Caco-2 (cell line): ENCODE measurements around the gene ISYNA1. TPM values are rescaled to one million over a fixed set of nuclear protein-coding genes. Genes with fewer than 3 reads are reported as not detected.
A peak's percentile ranks its signal among the peaks of the same experiment; 100 is the strongest.

Source experiments
- BruUV-seq: library from RNA; stranded (reverse); fragments of 400-500 nt; replicated peaks from 2 replicates; lab custom pipeline; 2021; lab: Mats Ljungman, UMichigan
- CTCF ChIA-PET: fragments of 300-600 bp; sonication (Branson Sonifier 250); formaldehyde crosslinking; loops from one replicate; lab custom pipeline; 2022; ENCODE audit warnings: antibody characterized with exemption; lab: Charles Lee
- POLR2A ChIA-PET: fragments of 300-600 bp; sonication (Branson Sonifier 250); formaldehyde crosslinking; loops from one replicate; lab custom pipeline; 2022; ENCODE audit warnings: antibody characterized with exemption; lab: Charles Lee
- DNase-seq, 2 experiments: peaks; one replicate each; pipeline versions ENCODE4 v3.0.0 to v3.0.0-alpha.2; 2020 to 2022
- H3K27me3 ChIP-seq: replicated peaks from 2 replicates; pipeline ENCODE4 v1.6.0; 2011; ENCODE audit warnings: low read length; ENCODE audit not compliant: control insufficient read depth, insufficient read depth
- H3K36me3 ChIP-seq: 2 replicates; pipeline ENCODE4 v1.5.1; 2011; ENCODE audit warnings: low read length; ENCODE audit not compliant: control insufficient read depth, insufficient read depth
- H3K4me1 ChIP-seq: fragments of 250-450 bp; sonication (Bioruptor Pico); 2 replicates; pipeline ENCODE4 v1.5.1; 2020; ENCODE audit warnings: mild to moderate bottlenecking
- H3K4me3 ChIP-seq: 2 replicates; pipeline ENCODE4 v1.5.1; 2011; ENCODE audit warnings: low read depth, mild to moderate bottlenecking, control low read depth, low read length
- H3K9me3 ChIP-seq: fragments of 250-450 bp; sonication (Bioruptor Pico); 2 replicates; pipeline ENCODE4 v1.5.1; 2020; ENCODE audit warnings: mild to moderate bottlenecking, moderate library complexity
- H3K27ac Mint-ChIP-seq: one replicate; pipeline ENCODE4 v1.8.0; 2022; ENCODE audit warnings: mixed read lengths; ENCODE audit not compliant: unreplicated experiment
- H3K27me3 Mint-ChIP-seq: one replicate; pipeline ENCODE4 v1.8.0; 2022; ENCODE audit warnings: mixed read lengths; ENCODE audit not compliant: insufficient read depth, unreplicated experiment
- H3K36me3 Mint-ChIP-seq: one replicate; pipeline ENCODE4 v1.8.0; 2022; ENCODE audit warnings: mild to moderate bottlenecking, mixed read lengths; ENCODE audit not compliant: insufficient read depth, unreplicated experiment
- H3K4me1 Mint-ChIP-seq: one replicate; pipeline ENCODE4 v1.8.0; 2022; ENCODE audit warnings: low read depth, mixed read lengths; ENCODE audit not compliant: unreplicated experiment
- H3K4me3 Mint-ChIP-seq: one replicate; pipeline ENCODE4 v1.8.0; 2022; ENCODE audit warnings: mild to moderate bottlenecking, moderate library complexity, mixed read lengths; ENCODE audit not compliant: unreplicated experiment
- H3K9me3 Mint-ChIP-seq: one replicate; pipeline ENCODE4 v1.8.0; 2022; ENCODE audit warnings: mixed read lengths; ENCODE audit not compliant: unreplicated experiment
- CTCF ChIP-seq, 2 experiments: fragments of 200-600 bp in 1 of 2; IDR thresholded peaks; 1 replicate in 1 of 2; 2 replicates in 1 of 2; pipeline versions ENCODE4 v1.5.1 to v1.8.0; 2011 to 2022; ENCODE audit warnings: antibody characterized with exemption in 1 of 2, control low read depth in 1 of 2, inconsistent platforms in 1 of 2, low read depth in 1 of 2, low read length in 1 of 2, mild to moderate bottlenecking in 1 of 2, moderate library complexity in 1 of 2; ENCODE audit not compliant: insufficient read depth in 1 of 2, severe bottlenecking in 1 of 2, unreplicated experiment in 1 of 2
- intact Hi-C: fragments of 100-400 bp; cut with micrococcal nuclease; formaldehyde crosslinking; loops from one replicate; pipeline ENCODE4 v1.10.0; 2022; ENCODE audit not compliant: unreplicated experiment
- total RNA-seq: library from RNA; stranded (reverse); gene quantifications from 2 replicates; pipeline ENCODE4 v1.2.3, GENCODE V29; 2022

Gene ISYNA1
- total RNA-seq, 1 experiment from 2014 or later = 65.3 TPM

DNA sequence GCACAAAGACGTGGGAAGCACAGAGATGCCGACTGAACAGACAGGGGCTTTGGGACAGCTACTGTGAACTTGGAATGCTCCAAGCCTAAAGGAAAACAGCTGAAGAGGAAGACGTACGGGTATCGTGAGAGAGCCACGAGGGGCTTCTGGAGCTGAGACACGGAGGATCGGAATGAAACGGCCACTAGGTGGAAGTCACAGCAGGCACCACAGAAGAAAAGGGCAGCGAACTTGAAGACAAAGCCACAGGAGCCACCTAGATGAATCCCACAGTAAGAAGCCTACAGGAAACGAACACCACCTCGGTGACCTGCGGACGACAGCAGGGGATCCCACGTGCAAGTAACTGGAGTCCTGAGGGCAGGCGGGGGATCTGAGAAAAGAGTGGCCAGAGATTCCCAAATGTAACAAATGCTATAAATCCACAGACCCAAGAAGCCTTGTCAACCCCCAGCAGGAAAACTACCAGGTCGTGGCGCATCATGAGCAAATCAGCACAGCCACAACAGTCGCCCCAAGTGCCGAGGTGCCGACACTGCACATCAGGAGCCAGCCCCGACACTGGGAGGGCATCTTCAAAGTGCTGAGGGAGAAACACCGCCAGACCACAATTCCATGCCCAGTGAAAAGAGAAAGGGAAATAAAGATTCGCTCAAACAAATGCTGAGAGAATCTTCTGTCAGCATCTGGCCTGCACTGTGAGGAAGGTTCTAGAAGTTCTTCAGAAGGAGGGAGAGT lies 39.3 kb upstream of the ISYNA1 start:
- POLR2A ChIA-PET = no interaction called here
- Mint-ChIP-seq H3K4me1 (peaks cover 6% of the 10 kb centered on the region), H3K27ac (no peak overlapping the region), H3K4me3 (no peak overlapping the region), H3K27me3 (no peaks in the 10 kb centered on the region), H3K9me3 (no peaks in the 10 kb centered on the region), H3K36me3 (peaks cover 11% of the 10 kb centered on the region)
- Histone ChIP-seq H3K36me3 (no peaks in the 10 kb centered on the region), H3K4me1 (no peaks in the 10 kb centered on the region), H3K4me3 (no peak overlapping the region), H3K27me3 (no peaks in the 10 kb centered on the region), H3K9me3 (no peaks in the 10 kb centered on the region)
- no peak for DNase-seq
- CTCF ChIA-PET = interaction anchor here (0.6 to 1.0 kb wide), 2 partner anchors 31 to 80 kb away, joined by 3 read pairs; partner anchors contain the start of gene KXD1
- peak in 1 of 2 experiments; percentile 24 for TF ChIP-seq CTCF (IDR thresholded peaks at IDR 0.05; ENCODE audit: insufficient read depth in 1 of 2, low read depth in 1 of 2, low read length in 1 of 2, severe bottlenecking in 1 of 2, unreplicated experiment in 1 of 2)
- no TSS peak for BruUV-seq
- intact Hi-C loops = loop anchor here (10.0 kb wide), 1 partner anchor 198 kb away; no protein-coding TSS in a partner anchor

DNA sequence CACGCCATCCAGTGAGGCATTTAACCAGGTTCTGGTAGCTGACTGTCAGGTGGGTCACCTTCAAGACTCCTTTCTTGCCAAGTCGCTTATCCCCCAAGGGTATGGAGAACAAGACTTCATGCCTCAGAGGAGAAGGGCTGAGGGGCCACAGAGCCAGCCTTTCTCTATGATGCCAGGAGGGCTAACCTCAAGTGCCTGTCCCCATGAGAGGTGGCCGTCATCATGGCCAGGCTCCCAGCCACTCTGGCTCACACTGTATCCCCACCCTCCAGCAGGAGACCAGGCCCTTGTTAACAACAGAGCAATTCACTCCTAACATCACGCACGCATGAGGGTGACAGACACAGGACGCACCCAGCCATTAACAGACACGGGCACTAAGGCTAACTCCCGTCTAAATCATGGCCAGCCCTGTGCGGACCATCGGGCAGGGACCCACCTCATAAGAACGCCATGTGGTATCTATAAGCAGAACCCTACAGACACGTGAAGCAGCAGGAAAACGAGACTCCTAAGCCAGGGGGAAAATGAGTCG lies 38.6 kb upstream of the ISYNA1 start:
- Histone ChIP-seq H3K4me1 (no peaks in the 10 kb centered on the region), H3K4me3 (no peak overlapping the region), H3K27me3 (no peaks in the 10 kb centered on the region), H3K36me3 (no peaks in the 10 kb centered on the region), H3K9me3 (no peaks in the 10 kb centered on the region)
- peaks cover 11% of the 10 kb centered on the region for H3K36me3 Mint-ChIP-seq
- H3K27me3 Mint-ChIP-seq = no peaks in the 10 kb centered on the region
- H3K9me3 Mint-ChIP-seq = no peaks in the 10 kb centered on the region
- ChIA-PET POLR2A (no interaction called here), CTCF (interaction anchor here (0.6 to 1.0 kb wide), 2 partner anchors 31 to 81 kb away, joined by 3 read pairs; partner anchors contain the start of gene KXD1)
- no peak for DNase-seq
- TF ChIP-seq CTCF (IDR thresholded peaks at IDR 0.05; ENCODE audit: insufficient read depth in 1 of 2, low read depth in 1 of 2, low read length in 1 of 2, severe bottlenecking in 1 of 2, unreplicated experiment in 1 of 2) = no peak
- BruUV-seq = no TSS peak
- H3K4me1 Mint-ChIP-seq = peaks cover 6% of the 10 kb centered on the region
- no peak overlapping the region for H3K4me3 Mint-ChIP-seq
- intact Hi-C loops = loop anchor here (10.0 kb wide), 1 partner anchor 198 kb away; no protein-coding TSS in a partner anchor
- H3K27ac Mint-ChIP-seq = no peak overlapping the region

GRCh38 chr19:18475762-18476331 lies 37.9 kb upstream of the ISYNA1 start:
- no peak overlapping the region for H3K4me3 ChIP-seq
- no TSS peak for BruUV-seq
- H3K4me1 ChIP-seq = no peaks in the 10 kb centered on the region
- ChIA-PET CTCF (no interaction called here), POLR2A (no interaction called here)
- Mint-ChIP-seq H3K4me1 (peaks cover 6% of the 10 kb centered on the region), H3K27ac (no peak overlapping the region), H3K4me3 (no peak overlapping the region), H3K9me3 (no peaks in the 10 kb centered on the region), H3K36me3 (peaks cover 6% of the 10 kb centered on the region), H3K27me3 (no peaks in the 10 kb centered on the region)
- no peak for TF ChIP-seq CTCF (IDR thresholded peaks at IDR 0.05; ENCODE audit: insufficient read depth in 1 of 2, low read depth in 1 of 2, low read length in 1 of 2, severe bottlenecking in 1 of 2, unreplicated experiment in 1 of 2)
- DNase-seq = no peak
- H3K9me3 ChIP-seq = no peaks in the 10 kb centered on the region
- intact Hi-C loops = loop anchor here (10.0 kb wide), 1 partner anchor 199 kb away; no protein-coding TSS in a partner anchor
- no peaks in the 10 kb centered on the region for H3K27me3 ChIP-seq
- no peaks in the 10 kb centered on the region for H3K36me3 ChIP-seq
